LNCaP clone FGC (cell line): ENCODE results near the gene DCP1B.

ENCODE experiments used
- DNase-seq: peaks from one replicate; pipeline ENCODE4 v3.0.0-alpha.2; 2011; ENCODE audit warnings: low read depth
- H3K4me3 ChIP-seq: 2 replicates; pipeline ENCODE4 v1.5.1; 2011; ENCODE audit warnings: mild to moderate bottlenecking, low read depth, low read length, control low read depth
- TF ChIP-seq, protein P1 (sequence below): IDR thresholded peaks from 2 replicates; pipeline ENCODE4 v1.5.1; 2012; ENCODE audit warnings: mild to moderate bottlenecking; ENCODE audit not compliant: control insufficient read depth, insufficient read depth; ENCODE audit errors: extremely low read depth

The DCP1B gene

DNA sequence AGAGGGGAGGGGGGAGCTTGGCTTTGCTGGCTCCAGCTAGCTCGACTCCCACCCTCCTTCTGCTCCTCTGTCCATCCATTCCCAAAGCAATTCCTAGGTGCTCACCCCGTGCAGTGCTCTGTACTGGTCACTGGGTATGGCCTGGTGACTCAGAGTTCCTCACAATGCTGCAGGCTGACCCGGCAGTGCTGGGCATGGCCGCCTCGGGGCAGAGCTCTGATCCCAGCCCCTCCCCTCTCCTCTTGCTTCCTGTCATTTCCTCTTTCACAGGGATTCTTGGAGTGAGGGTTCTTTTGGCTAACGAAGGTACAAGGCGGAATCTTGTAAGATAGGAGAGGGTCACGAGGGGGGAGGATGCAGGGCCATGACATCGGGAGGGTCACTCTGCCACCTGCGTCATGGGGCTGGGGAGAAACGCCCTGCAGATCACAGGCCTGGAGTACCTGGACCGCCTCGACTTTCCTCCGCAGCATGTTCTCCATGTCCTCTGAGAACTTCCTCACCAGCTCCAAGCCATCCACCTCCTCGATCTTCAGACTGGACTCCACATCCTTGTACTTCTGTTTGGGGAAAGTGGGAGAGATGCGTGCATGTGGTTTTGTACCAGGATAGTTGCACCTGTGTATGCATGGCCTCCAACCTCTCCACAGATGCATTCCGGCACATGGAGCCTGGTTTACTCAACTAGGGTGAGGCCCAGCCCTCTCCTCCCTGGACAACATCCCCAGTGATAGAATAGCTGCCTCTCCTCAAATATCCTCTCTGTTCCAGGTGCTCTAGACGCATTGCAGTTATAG, 91.5 kb downstream of the DCP1B start:
- H3K4me3 ChIP-seq: no peak overlapping the region
- TF ChIP-seq, protein P1, sequence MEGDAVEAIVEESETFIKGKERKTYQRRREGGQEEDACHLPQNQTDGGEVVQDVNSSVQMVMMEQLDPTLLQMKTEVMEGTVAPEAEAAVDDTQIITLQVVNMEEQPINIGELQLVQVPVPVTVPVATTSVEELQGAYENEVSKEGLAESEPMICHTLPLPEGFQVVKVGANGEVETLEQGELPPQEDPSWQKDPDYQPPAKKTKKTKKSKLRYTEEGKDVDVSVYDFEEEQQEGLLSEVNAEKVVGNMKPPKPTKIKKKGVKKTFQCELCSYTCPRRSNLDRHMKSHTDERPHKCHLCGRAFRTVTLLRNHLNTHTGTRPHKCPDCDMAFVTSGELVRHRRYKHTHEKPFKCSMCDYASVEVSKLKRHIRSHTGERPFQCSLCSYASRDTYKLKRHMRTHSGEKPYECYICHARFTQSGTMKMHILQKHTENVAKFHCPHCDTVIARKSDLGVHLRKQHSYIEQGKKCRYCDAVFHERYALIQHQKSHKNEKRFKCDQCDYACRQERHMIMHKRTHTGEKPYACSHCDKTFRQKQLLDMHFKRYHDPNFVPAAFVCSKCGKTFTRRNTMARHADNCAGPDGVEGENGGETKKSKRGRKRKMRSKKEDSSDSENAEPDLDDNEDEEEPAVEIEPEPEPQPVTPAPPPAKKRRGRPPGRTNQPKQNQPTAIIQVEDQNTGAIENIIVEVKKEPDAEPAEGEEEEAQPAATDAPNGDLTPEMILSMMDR: no peak
- no peak for DNase-seq

DNA sequence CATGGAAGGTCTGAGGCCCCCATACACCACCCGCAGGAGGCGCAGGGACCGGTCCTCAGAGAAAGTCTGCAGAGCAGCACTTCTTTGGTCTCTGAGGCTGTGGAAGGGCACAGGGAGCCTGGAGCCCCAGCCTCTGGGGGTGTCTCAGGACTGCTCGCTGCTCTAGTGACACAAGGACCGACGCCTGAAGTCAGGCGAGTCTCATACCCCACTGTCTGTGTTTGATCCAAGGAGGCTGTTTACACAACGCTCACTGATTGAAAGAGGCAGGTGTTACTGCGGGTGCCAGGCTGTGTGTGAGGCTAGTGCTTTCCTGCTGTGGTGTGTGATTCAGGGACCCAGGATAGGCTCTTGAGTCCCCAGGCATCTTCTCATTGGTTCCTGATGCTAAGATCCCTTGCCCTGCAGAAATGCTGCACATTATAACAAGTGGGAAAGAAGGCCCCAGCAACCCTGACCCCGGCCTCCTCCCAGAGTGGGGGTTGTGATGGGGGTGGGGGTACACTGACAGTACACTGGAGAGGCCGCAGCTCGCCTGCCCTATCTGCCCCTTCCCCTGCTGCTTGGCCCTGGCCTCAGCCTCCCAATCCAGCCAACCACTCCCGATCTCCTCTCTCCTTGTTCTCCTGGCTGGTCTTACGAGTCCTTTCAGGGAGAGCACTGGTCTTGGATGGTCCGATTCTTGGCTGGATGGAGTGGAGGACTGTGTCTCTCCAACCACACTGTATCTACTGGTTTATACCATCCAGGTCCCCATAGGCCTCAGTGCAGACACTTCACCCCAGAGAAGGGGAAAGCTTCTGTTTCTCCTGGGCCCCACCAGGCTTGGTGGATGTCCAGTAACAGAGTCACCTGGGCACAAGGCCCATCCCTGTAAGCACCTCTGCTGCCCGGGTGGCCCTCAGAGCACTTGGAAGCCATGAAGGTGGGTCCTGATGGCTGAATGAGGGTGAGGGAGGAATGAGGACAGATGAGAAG, 92.4 kb downstream of the DCP1B start:
- H3K4me3 ChIP-seq: no peak overlapping the region
- DNase-seq: no peak
- TF ChIP-seq, protein P1: no peak

DNA sequence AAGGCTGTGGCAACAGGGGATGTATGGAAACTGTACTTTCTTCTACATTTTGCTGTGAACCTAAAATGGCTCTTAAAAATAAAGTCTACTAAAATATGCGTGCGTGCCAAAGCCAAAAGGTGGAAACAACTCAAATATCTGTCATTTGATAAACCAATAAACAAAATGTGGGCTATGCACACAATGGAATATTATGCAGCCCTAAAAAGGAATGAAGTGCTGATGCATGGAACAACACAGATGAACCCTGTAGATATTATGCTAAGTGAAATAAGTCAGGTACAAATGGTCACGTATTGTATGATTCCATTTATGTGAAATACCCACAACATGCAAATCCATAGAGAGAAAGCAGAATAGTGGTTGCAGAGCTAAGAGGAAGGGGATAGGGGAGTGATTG, 93.8 kb downstream of the DCP1B start:
- no peak for DNase-seq
- TF ChIP-seq, protein P1: no peak
- H3K4me3 ChIP-seq: no peak overlapping the region

DNA sequence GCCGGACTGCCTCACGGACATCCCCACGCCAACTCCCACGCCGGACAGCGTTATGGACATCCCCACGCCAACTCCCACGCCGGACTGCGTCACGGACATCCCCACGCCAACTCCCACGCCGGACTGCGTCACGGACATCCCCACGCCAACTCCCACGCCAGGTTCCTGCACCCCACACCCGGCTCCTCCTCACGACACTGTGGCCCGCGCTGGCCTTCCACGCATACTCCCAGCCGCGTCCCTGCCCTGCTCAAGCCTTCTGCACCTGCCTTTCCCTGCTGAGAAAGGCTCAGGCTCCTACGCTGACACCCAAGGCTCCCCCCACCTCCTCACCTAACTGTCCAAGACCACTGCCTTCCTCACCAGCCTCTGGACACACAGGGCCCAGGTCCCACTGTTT, 95.5 kb downstream of the DCP1B start:
- TF ChIP-seq, protein P1: no peak
- no peak for DNase-seq
- H3K4me3 ChIP-seq: no peak overlapping the region

DNA sequence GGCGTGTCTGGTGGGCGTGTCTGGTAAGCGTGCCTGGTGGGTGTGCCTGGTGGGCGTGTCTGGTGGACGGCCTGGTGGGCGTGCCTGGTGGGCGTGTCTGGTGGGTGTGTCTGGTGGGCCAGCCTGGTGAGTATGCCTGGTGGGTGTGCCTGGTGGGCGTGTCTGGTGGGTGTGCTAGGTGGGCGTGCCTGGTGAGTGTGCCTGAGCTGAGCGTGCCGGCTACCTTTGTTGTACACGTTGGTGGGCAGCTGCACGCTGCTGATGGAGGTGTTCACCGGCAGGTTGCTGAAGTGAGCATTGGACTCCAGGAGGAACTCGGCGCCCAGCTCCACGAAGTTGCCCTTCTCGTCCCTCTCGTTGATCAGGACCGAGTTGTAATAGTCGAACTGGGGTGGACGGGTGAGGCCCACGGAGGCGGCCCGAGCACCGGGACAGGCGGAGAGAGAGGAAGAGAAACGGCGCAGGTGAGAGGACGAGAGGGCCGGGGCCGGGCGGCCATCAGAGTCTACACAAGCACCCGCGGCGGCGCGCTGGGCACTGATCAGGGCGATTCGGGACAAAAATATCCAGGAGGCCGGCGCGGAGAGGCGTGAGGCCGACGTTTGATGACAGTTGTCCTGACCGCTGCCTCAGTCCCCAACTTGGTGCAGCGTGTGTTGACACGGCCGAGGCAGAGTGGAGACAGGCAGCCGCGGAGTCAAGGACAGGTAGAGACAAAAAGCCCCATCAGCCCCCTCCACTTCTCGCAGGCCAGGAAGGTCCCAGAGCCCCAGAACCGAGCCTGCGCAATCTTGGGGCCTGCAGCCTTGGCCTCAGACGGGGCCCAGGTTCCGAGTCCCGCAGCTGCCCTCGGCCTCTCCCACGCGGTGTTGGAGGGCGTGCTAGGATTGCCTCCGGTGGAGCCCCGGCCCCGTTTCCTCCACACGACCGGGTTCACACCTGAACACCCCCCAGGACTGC, 96.3 kb downstream of the DCP1B start:
- no peak overlapping the region for H3K4me3 ChIP-seq
- no peak for DNase-seq
- TF ChIP-seq, protein P1: no peak

DNA sequence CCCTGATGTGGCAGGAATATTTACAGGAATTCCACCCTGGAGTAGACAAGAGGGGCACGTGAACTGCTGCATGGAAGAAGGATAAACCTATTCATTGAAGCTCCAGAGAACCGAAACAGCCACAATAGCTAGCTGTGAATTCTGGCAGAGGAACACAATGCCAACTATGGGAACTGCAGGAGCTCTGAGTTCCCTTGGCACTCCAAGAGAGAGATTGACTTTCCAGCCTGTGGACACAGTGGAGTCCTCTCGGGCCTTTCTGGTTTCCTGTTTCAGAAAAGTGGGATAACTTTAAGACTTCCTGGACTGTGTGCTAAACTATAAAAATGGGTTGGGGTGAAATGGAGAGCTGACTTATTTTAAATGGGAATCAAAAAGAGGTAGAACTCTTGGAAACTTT, 97.7 kb downstream of the DCP1B start:
- DNase-seq: no peak
- TF ChIP-seq, protein P1: no peak
- H3K4me3 ChIP-seq: no peak overlapping the region
